ENCODE results near the gene SNAP23.
A peak's percentile ranks its signal among the peaks of the same experiment; 100 is the strongest.

SNAP23 gene

DNA sequence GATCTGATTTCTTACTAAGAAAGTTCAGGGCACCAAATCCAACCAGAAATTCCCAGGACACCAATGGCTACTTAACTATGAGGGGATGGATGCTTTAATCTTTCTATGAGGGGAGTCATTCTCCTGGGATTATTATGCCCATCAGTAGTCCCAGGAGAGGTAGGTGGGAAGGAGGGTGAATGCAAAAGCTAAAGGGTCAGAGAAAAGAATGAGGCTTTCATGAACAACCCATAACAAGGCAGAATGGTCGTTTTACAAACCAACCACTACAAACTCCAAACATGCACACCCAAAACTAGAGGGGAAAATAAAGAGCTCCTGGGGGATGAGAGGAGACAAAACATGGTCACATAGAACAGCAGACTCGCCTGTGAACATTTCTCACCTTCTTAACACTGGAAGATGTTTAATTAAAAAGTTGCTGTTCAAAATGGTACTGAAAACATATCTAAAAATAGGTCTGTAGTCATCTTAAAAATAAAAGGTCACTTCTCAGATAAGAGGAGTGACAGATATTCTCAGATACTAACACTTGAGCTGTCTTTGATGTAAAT, 83.6 kb downstream of the SNAP23 start:
- no peak for DNase-seq (ENCODE audit: low read depth)
- TF ChIP-seq, protein P1, sequence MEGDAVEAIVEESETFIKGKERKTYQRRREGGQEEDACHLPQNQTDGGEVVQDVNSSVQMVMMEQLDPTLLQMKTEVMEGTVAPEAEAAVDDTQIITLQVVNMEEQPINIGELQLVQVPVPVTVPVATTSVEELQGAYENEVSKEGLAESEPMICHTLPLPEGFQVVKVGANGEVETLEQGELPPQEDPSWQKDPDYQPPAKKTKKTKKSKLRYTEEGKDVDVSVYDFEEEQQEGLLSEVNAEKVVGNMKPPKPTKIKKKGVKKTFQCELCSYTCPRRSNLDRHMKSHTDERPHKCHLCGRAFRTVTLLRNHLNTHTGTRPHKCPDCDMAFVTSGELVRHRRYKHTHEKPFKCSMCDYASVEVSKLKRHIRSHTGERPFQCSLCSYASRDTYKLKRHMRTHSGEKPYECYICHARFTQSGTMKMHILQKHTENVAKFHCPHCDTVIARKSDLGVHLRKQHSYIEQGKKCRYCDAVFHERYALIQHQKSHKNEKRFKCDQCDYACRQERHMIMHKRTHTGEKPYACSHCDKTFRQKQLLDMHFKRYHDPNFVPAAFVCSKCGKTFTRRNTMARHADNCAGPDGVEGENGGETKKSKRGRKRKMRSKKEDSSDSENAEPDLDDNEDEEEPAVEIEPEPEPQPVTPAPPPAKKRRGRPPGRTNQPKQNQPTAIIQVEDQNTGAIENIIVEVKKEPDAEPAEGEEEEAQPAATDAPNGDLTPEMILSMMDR (IDR thresholded peaks at IDR 0.05; ENCODE audit: low read depth, low read length, missing control alignments): no peak
- H3K4me3 ChIP-seq (ENCODE audit: low read depth, low read length): no peak overlapping the region

DNA sequence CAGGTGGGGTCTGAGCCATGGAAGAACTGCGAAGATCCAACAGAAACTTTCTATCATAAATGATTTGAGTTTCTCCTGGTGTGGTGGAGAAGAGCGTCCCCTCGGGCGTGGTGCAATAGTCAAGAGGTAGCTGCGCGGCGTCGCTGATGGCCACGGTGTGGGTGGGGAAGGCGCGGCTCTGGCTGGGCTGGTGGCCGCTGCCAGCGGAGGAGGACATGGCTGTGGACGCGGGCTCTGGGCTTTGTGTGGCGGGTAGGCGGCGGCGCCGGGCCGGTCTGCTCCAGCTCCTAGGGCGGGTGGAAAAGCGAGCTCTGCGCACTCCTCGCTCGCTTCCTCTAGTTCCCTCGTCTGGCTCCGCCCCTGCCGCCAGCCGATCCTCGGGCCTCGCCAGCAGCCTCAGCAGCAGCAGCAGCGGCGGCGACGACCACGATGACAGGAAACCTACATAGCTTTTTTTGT, 85.9 kb downstream of the SNAP23 start:
- peak; percentile 27 for DNase-seq (ENCODE audit: low read depth)
- TF ChIP-seq, protein P1 (IDR thresholded peaks at IDR 0.05; ENCODE audit: low read depth, low read length, missing control alignments): no peak
- H3K4me3 ChIP-seq (ENCODE audit: low read depth, low read length): peak overlapping the region; percentile 55
